Esophagus squamous epithelium (tissue), 4 donors: ENCODE measurements around the gene LTB4R2.

Experiments used
- POLR2A ChIP-seq, 4 donors: fragments of 450-650 bp; IDR thresholded peaks; one replicate each; pipeline ENCODE4 v1.6.1; 2017; ENCODE audit warnings: antibody characterized with exemption in 4 of 4, mild to moderate bottlenecking in 4 of 4, moderate library complexity in 3 of 4
- TF ChIP-seq, protein P1 (sequence below), 6 experiments: fragments of 450-650 bp in 4 of 6; fragments of 200-600 bp in 2 of 6; sonication (generic) in 2 of 6; IDR thresholded peaks; one replicate each; pipeline ENCODE4 v1.5.1; 2016 to 2019; ENCODE audit warnings: antibody characterized with exemption in 6 of 6, mild to moderate bottlenecking in 4 of 6, moderate library complexity in 4 of 6

DNA sequence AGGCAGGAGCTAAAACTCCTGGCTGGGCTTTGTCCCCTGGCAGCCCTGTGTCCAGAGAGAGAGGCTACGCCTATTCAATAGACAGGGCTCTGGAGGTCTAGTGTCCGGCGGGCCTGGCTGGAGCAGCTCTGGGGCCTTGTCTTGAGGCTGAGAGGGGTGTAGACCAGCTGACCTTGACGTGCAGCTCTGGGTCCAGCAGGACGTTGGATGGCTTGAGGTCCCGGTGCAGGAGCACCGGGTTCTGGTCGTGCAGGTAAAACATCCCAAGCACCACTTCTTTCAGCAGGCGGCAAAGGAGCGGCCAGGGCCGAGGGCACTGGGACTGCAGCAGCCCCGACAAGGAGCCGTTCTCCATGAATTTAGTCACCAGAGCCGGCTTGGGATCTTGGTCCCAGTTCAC lies 28.9 kb downstream of the LTB4R2 start:
- TF ChIP-seq, protein P1, sequence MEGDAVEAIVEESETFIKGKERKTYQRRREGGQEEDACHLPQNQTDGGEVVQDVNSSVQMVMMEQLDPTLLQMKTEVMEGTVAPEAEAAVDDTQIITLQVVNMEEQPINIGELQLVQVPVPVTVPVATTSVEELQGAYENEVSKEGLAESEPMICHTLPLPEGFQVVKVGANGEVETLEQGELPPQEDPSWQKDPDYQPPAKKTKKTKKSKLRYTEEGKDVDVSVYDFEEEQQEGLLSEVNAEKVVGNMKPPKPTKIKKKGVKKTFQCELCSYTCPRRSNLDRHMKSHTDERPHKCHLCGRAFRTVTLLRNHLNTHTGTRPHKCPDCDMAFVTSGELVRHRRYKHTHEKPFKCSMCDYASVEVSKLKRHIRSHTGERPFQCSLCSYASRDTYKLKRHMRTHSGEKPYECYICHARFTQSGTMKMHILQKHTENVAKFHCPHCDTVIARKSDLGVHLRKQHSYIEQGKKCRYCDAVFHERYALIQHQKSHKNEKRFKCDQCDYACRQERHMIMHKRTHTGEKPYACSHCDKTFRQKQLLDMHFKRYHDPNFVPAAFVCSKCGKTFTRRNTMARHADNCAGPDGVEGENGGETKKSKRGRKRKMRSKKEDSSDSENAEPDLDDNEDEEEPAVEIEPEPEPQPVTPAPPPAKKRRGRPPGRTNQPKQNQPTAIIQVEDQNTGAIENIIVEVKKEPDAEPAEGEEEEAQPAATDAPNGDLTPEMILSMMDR (IDR thresholded peaks at IDR 0.05) = no peak
- TF ChIP-seq POLR2A (IDR thresholded peaks at IDR 0.05) = no peak
